ENCODE data around the gene MEF2A. TPM values are rescaled to one million over a fixed set of nuclear protein-coding genes. Genes with fewer than 3 reads are reported as not detected.

The MEF2A gene
- total and polyA plus RNA-seq, 12 donors: 20.6 to 91.7 (median 50.1) TPM

DNA sequence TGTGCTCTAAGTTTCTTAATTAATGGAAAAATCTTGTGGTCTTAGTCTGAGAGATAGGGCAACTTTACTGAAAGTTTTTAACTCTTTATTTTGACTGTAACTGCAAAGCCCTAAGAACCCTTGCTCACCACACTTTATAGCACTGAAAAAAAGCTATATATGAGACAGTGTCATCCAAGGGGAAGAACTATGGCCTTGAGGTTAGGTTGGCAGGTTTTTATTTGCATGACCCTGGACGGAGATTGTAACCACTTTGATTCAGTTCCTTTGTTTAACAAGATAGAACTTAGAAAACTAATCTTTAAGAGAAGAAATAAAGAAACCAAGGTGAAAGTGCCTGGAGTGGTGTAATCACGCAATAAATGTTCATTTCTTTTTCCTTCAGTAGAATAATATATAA is 198.0 kb downstream of the MEF2A start:
- no peaks in the 10 kb centered on the region for H3K9me3 ChIP-seq (replicated peaks in 1 of 3)
- H3K27me3 ChIP-seq: no peaks in the 10 kb centered on the region
- H3K27ac ChIP-seq: no peak overlapping the region
- TF ChIP-seq, protein P1, sequence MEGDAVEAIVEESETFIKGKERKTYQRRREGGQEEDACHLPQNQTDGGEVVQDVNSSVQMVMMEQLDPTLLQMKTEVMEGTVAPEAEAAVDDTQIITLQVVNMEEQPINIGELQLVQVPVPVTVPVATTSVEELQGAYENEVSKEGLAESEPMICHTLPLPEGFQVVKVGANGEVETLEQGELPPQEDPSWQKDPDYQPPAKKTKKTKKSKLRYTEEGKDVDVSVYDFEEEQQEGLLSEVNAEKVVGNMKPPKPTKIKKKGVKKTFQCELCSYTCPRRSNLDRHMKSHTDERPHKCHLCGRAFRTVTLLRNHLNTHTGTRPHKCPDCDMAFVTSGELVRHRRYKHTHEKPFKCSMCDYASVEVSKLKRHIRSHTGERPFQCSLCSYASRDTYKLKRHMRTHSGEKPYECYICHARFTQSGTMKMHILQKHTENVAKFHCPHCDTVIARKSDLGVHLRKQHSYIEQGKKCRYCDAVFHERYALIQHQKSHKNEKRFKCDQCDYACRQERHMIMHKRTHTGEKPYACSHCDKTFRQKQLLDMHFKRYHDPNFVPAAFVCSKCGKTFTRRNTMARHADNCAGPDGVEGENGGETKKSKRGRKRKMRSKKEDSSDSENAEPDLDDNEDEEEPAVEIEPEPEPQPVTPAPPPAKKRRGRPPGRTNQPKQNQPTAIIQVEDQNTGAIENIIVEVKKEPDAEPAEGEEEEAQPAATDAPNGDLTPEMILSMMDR (IDR thresholded peaks at IDR 0.05): no peak
- TF ChIP-seq POLR2A (IDR thresholded peaks at IDR 0.05): no peak
- no peaks in the 10 kb centered on the region for H3K4me1 ChIP-seq (replicated peaks in 1 of 2)
- H3K4me3 ChIP-seq: no peak overlapping the region
- no peaks in the 10 kb centered on the region for H3K36me3 ChIP-seq (replicated peaks in 1 of 2)
- 43 to 54% (median 48%) methylated on average over 2 of the region's 2 CpGs for WGBS, 4 donors
- no peak for DNase-seq
- intact Hi-C loops (cut with DNase I): no loop called here

DNA sequence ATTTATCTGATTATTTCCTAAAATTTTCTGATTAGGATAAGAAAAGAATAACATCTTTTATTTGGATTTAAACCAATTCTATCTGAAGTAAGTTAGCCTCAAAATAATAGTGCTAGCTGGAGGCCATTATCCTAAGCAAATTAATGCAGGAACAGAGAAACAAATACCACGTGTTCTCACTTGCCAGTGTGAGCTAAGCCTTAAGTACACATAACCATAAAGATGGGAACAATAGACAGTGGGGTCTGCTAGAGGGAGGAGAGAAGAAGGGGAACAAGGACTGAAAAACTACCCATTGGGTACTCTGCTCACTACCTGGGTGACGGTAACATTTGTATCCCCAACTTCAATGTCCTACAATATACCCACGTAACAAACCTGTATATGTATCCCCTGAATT is 198.7 kb downstream of the MEF2A start:
- no peaks in the 10 kb centered on the region for H3K27me3 ChIP-seq
- DNase-seq: no peak
- no peaks in the 10 kb centered on the region for H3K9me3 ChIP-seq (replicated peaks in 1 of 3)
- 79 to 84% (median 81%) methylated on average over 3 of the region's 3 CpGs for WGBS, 4 donors
- intact Hi-C loops (cut with DNase I): no loop called here
- H3K36me3 ChIP-seq (replicated peaks in 1 of 2): no peaks in the 10 kb centered on the region
- no peaks in the 10 kb centered on the region for H3K4me1 ChIP-seq (replicated peaks in 1 of 2)
- no peak for TF ChIP-seq POLR2A (IDR thresholded peaks at IDR 0.05)
- TF ChIP-seq, protein P1 (IDR thresholded peaks at IDR 0.05): no peak
- H3K4me3 ChIP-seq: no peak overlapping the region
- no peak overlapping the region for H3K27ac ChIP-seq

Small RNA genes within 50 kb of the gene (small RNA-seq; reads per million reads assigned to genes)
- gene RF00019: 0 reads per million in 2 donors

Other genes with a start within 250 kb of the MEF2A start
- gene LYSMD4, start 167.5 kb downstream of the MEF2A start, total RNA-seq: 1 to 10 TPM; 1.7 to 8.3 (median 6.3) TPM
- gene LYSMD4, start 167.5 kb downstream of the MEF2A start, polyA plus RNA-seq: 1 to 10 TPM; 3.6 to 8.4 (median 7.9) TPM